Measurements from ENCODE around the gene CFAP57. TPM values are rescaled to one million over a fixed set of nuclear protein-coding genes. Genes with fewer than 3 reads are reported as not detected.

The CFAP57 gene
- total and polyA plus RNA-seq, 9 of the 15 experiments (the other 6 are each of a cell fraction or from before 2014, with no cell fraction given): 0.04 to 0.22 (median 0.07) TPM; not detected in 3

DNA sequence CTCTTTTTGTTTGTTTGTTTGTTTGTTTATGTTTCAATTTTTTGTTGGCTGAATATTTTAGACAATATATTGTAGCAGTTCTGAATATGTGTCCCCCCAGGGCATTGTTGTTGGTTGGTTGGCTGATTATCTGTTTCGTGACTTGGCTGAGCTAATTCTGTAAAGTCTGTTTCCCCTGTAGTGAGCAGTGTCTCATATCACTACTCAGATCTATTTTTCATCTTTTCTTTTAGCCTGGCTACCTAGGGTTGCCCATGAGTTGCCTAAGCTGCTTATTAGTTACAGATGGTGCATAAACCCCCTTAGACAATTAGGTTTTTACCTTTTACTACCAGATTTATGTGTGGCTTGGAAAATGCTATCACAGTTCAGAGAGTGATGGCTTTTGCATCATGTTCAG lies 32.3 kb downstream of the CFAP57 start:
- 0% methylated on average over 1 of the region's 1 CpG for WGBS (ENCODE audit: insufficient coverage, low coverage, missing lambda C conversion rate)

More for the DNA sequence above, 32.3 kb downstream of the CFAP57 start:
- H3K4me2 ChIP-seq (ENCODE audit: insufficient read depth, low read length): no peak overlapping the region
- in situ Hi-C loops (cut with MboI): no loop called here
- CTCF ChIA-PET (ENCODE audit: low intra/inter-chr PET ratio): no interaction called here
- no peak overlapping the region for H3K9ac ChIP-seq (ENCODE audit: insufficient read depth in 1 of 2, low read depth in 2 of 2, low read length in 2 of 2)
- DNase-seq (ENCODE audit: extremely low read depth in 1 of 4, low spot score in 3 of 4) (no peak), ATAC-seq (no peak), FAIRE-seq (no peak)
- H2AFZ ChIP-seq (ENCODE audit: low read depth, low read length): no peak overlapping the region
- TF ChIP-seq MXD1 (CRISPR knock-in tag; IDR thresholded peaks at IDR 0.05; ENCODE audit: borderline replicate concordance, poor library complexity, severe bottlenecking): no peak
- TF ChIP-seq HMG20A (CRISPR knock-in tag; conservative IDR thresholded peaks at IDR 0.05): no peak
- TF ChIP-seq E2F6 (IDR thresholded peaks at IDR 0.05; ENCODE audit: borderline replicate concordance in 1 of 2, extremely low read depth in 1 of 2, insufficient read depth in 1 of 2, insufficient read length in 1 of 2, low read depth in 1 of 2, low read length in 1 of 2, poor library complexity in 1 of 2, severe bottlenecking in 1 of 2): no peak
- TF ChIP-seq ZBED1 (IDR thresholded peaks at IDR 0.05): no peak
- H3K9me1 ChIP-seq (ENCODE audit: control insufficient read depth, insufficient read depth, low read length): no peaks in the 10 kb centered on the region
- intact Hi-C loops (cut with micrococcal nuclease): no loop called here
- H3K27me3 ChIP-seq (ENCODE audit: control insufficient read depth in 2 of 2, insufficient read depth in 2 of 2, low read length in 2 of 2): peaks cover 24 to 61% of the 10 kb centered on the region in 2 experiments
- H3K4me1 ChIP-seq (replicated peaks in 1 of 2; ENCODE audit: control insufficient read depth in 2 of 2, insufficient read depth in 2 of 2, low read length in 2 of 2): peaks cover 0 to 3% of the 10 kb centered on the region in 2 experiments; a peak in 3 of 5 replicates
- H4K20me1 ChIP-seq (replicated peaks; ENCODE audit: control insufficient read depth, insufficient read depth, low read length): no peaks in the 10 kb centered on the region
- H3K79me2 ChIP-seq (ENCODE audit: control insufficient read depth, insufficient read depth, low read length): no peaks in the 10 kb centered on the region
- H3K27ac ChIP-seq (ENCODE audit: extremely low read depth, low read depth, low read length): no peak overlapping the region
- BruUV-seq (replicated peaks): no TSS peak
- no peaks in the 10 kb centered on the region for H3K9me3 ChIP-seq (replicated peaks; ENCODE audit: control insufficient read depth, insufficient read depth, low read depth, low read length)
- H3K36me3 ChIP-seq (ENCODE audit: control insufficient read depth, insufficient read depth, low read length): no peaks in the 10 kb centered on the region
- H3K4me3 ChIP-seq: no peak overlapping the region
- POLR2A ChIA-PET: interaction anchor here (1.0 to 1.1 kb wide), 2 partner anchors 14 to 27 kb away, joined by 3 read pairs; no protein-coding TSS in a partner anchor

Data from K562 (cell line).